ENCODE measurements around the gene BSCL2. TPM values are rescaled to one million over a fixed set of nuclear protein-coding genes. Genes with fewer than 3 reads are reported as not detected.

Gene BSCL2
- total and polyA plus RNA-seq, 2 of the 13 experiments (the other 11 are each of a cell fraction or from before 2014, with no cell fraction given): 19.5 to 21.1 TPM

- TF ChIP-seq, protein P1, sequence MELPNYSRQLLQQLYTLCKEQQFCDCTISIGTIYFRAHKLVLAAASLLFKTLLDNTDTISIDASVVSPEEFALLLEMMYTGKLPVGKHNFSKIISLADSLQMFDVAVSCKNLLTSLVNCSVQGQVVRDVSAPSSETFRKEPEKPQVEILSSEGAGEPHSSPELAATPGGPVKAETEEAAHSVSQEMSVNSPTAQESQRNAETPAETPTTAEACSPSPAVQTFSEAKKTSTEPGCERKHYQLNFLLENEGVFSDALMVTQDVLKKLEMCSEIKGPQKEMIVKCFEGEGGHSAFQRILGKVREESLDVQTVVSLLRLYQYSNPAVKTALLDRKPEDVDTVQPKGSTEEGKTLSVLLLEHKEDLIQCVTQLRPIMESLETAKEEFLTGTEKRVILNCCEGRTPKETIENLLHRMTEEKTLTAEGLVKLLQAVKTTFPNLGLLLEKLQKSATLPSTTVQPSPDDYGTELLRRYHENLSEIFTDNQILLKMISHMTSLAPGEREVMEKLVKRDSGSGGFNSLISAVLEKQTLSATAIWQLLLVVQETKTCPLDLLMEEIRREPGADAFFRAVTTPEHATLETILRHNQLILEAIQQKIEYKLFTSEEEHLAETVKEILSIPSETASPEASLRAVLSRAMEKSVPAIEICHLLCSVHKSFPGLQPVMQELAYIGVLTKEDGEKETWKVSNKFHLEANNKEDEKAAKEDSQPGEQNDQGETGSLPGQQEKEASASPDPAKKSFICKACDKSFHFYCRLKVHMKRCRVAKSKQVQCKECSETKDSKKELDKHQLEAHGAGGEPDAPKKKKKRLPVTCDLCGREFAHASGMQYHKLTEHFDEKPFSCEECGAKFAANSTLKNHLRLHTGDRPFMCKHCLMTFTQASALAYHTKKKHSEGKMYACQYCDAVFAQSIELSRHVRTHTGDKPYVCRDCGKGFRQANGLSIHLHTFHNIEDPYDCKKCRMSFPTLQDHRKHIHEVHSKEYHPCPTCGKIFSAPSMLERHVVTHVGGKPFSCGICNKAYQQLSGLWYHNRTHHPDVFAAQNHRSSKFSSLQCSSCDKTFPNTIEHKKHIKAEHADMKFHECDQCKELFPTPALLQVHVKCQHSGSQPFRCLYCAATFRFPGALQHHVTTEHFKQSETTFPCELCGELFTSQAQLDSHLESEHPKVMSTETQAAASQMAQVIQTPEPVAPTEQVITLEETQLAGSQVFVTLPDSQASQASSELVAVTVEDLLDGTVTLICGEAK (IDR thresholded peaks at IDR 0.05): no peak
- TF ChIP-seq, protein P1 (CRISPR knock-in tag; IDR thresholded peaks at IDR 0.05): no peak
- TF ChIP-seq FOSL2 (CRISPR knock-in tag; IDR thresholded peaks at IDR 0.05): no peak
- no peak for TF ChIP-seq ERF (CRISPR knock-in tag; IDR thresholded peaks at IDR 0.05)
- no peak for TF ChIP-seq ZNF274 (CRISPR knock-in tag; IDR thresholded peaks at IDR 0.05)
- TF ChIP-seq NFRKB (IDR thresholded peaks at IDR 0.05): no peak
- no peak for TF ChIP-seq ZNF142 (CRISPR knock-in tag; IDR thresholded peaks at IDR 0.05)
- no peak for TF ChIP-seq AGO2 (optimal IDR thresholded peaks at IDR 0.05; ENCODE audit: low read depth, low read length)
- TF ChIP-seq GATAD1 (CRISPR knock-in tag; IDR thresholded peaks at IDR 0.05): no peak
- no peak for TF ChIP-seq RCOR2 (CRISPR knock-in tag; IDR thresholded peaks at IDR 0.05)
- TF ChIP-seq SMAD9 (CRISPR knock-in tag; IDR thresholded peaks at IDR 0.05): 0 out of 2 replicates have a peak, but pooled peaks have one; percentile 7
- TF ChIP-seq ASH2L (IDR thresholded peaks at IDR 0.05; ENCODE audit: insufficient read length, low read depth, low read length): no peak
- no peak for TF ChIP-seq ZNF652 (CRISPR knock-in tag; IDR thresholded peaks at IDR 0.05; ENCODE audit: borderline replicate concordance, low read depth)
- peak; percentile 13; the same call in 1 of the 2 replicates for TF ChIP-seq ZZZ3 (CRISPR knock-in tag; IDR thresholded peaks at IDR 0.05; ENCODE audit: borderline replicate concordance)
- TF ChIP-seq U2AF2 (IDR thresholded peaks at IDR 0.05; ENCODE audit: low read depth, low read length): no peak
- TF ChIP-seq SATB2 (CRISPR knock-in tag; IDR thresholded peaks at IDR 0.05): no peak
- no peak for TF ChIP-seq ZNF746 (CRISPR knock-in tag; IDR thresholded peaks at IDR 0.05)
- peak; percentile 24; the same call in 1 of the 2 replicates for TF ChIP-seq ZBTB42 (CRISPR knock-in tag; IDR thresholded peaks at IDR 0.05)
Observed at GRCh38 chr11:62671236-62671607, 36.0 kb downstream of the BSCL2 start (continued).

Data from HepG2 (cell line).